Common myeloid progenitor, CD34-positive (primary cell): ENCODE data around the gene GNAI1.

Experiments used
- CTCF ChIA-PET: fragments of 350-600 bp; sonication (Branson Sonifier 250); formaldehyde crosslinking; loops from one replicate; lab custom pipeline; 2021; ENCODE audit warnings: antibody characterized with exemption; lab: Charles Lee
- POLR2A ChIA-PET: fragments of 350-600 bp; sonication (Branson Sonifier 250); formaldehyde crosslinking; loops from one replicate; lab custom pipeline; 2021; ENCODE audit warnings: antibody characterized with exemption; lab: Charles Lee
- DNase-seq, 3 donors: peaks; one replicate each; pipeline versions ENCODE4 v3.0.0 to v3.0.0-alpha.2; 2013
- H3K27ac ChIP-seq, 2 experiments: 1 replicate in 1 of 2; 2 replicates in 1 of 2; pipeline ENCODE4 v1.7.0; 2013; ENCODE audit warnings: inconsistent platforms in 2 of 2, low read length in 2 of 2, mild to moderate bottlenecking in 2 of 2, low read depth in 1 of 2, moderate library complexity in 1 of 2; ENCODE audit not compliant: severe bottlenecking in 2 of 2, insufficient read depth in 1 of 2, poor library complexity in 1 of 2
- H3K27me3 ChIP-seq, 5 experiments: replicated peaks in 2 of 5; 1 replicate in 3 of 5; 2 replicates in 2 of 5; pipeline versions ENCODE4 v1.6.1 to v1.7.0; 2013; ENCODE audit warnings: low read length in 4 of 5, mild to moderate bottlenecking in 2 of 5, moderate library complexity in 2 of 5, inconsistent platforms in 1 of 5; ENCODE audit not compliant: insufficient read depth in 5 of 5, control insufficient read depth in 4 of 5
- H3K36me3 ChIP-seq, 4 experiments: 1 replicate in 2 of 4; 2 replicates in 2 of 4; pipeline versions ENCODE4 v1.6.1 to v1.7.0; 2013; ENCODE audit warnings: low read length in 3 of 4, control low read depth in 1 of 4, mild to moderate bottlenecking in 1 of 4; ENCODE audit not compliant: control insufficient read depth in 4 of 4, insufficient read depth in 4 of 4
- H3K4me1 ChIP-seq, 4 experiments: 1 replicate in 3 of 4; 2 replicates in 1 of 4; pipeline versions ENCODE4 v1.6.1 to v1.7.1; 2013; ENCODE audit warnings: low read length in 3 of 4, mild to moderate bottlenecking in 3 of 4, control low read depth in 1 of 4, inconsistent platforms in 1 of 4, moderate library complexity in 1 of 4; ENCODE audit not compliant: control insufficient read depth in 4 of 4, insufficient read depth in 4 of 4; ENCODE audit errors: control extremely low read depth in 1 of 4
- H3K4me3 ChIP-seq, 7 experiments: 1 replicate in 4 of 7; 2 replicates in 3 of 7; pipeline versions ENCODE4 v1.5.1 to v1.7.0; 2013; ENCODE audit warnings: mild to moderate bottlenecking in 7 of 7, low read length in 6 of 7, moderate library complexity in 6 of 7, inconsistent platforms in 2 of 7, low read depth in 2 of 7, control low read depth in 1 of 7; ENCODE audit not compliant: insufficient read depth in 4 of 7, control insufficient read depth in 1 of 7; ENCODE audit errors: extremely low read depth in 1 of 7
- H3K9me3 ChIP-seq, 5 experiments: 1 replicate in 4 of 5; 2 replicates in 1 of 5; pipeline versions ENCODE4 v1.6.1 to v1.7.1; 2013; ENCODE audit warnings: low read length in 4 of 5, mild to moderate bottlenecking in 2 of 5, inconsistent platforms in 1 of 5, low read depth in 1 of 5, moderate library complexity in 1 of 5; ENCODE audit not compliant: control insufficient read depth in 4 of 5, insufficient read depth in 2 of 5; ENCODE audit errors: control extremely low read depth in 1 of 5
- WGBS: methylation state at CpG from one replicate; pipeline ENCODE4 v1.1.5; 2013; ENCODE audit not compliant: insufficient coverage; 5-methylcytosine and 5-hydroxymethylcytosine counted together

The GNAI1 gene

GRCh38 chr7:80249619-80250295 lies 115.1 kb downstream of the GNAI1 start:
- Histone ChIP-seq H3K4me3 (no peak overlapping the region), H3K27me3 (no peaks in the 10 kb centered on the region), H3K4me1 (peaks cover 11 to 21% (median 16%) of the 10 kb centered on the region in 4 experiments), H3K36me3 (no peaks in the 10 kb centered on the region), H3K9me3 (no peaks in the 10 kb centered on the region), H3K27ac (no peak overlapping the region)
- POLR2A ChIA-PET = no interaction called here
- DNase-seq = peak; percentile 15 to 88 (median 75)
- WGBS = 0% methylated on average over 2 of the region's 2 CpGs
- CTCF ChIA-PET = interaction anchor here (1.1 to 1.2 kb wide), 3 partner anchors 9 to 15 kb away, joined by 3 to 5 read pairs (median 3); no protein-coding TSS in a partner anchor

GRCh38 chr7:80253237-80253636 lies 118.6 kb downstream of the GNAI1 start:
- Histone ChIP-seq H3K27me3 (no peaks in the 10 kb centered on the region), H3K9me3 (no peaks in the 10 kb centered on the region), H3K4me1 (peaks cover 11 to 21% (median 14%) of the 10 kb centered on the region in 4 experiments), H3K36me3 (no peaks in the 10 kb centered on the region), H3K27ac (no peak overlapping the region), H3K4me3 (no peak overlapping the region)
- DNase-seq = no peak
- WGBS = 100% methylated on average over 3 of the region's 4 CpGs
- ChIA-PET CTCF (no interaction called here), POLR2A (no interaction called here)

GRCh38 chr7:80253653-80254052 lies 119.0 kb downstream of the GNAI1 start:
- CTCF ChIA-PET = no interaction called here
- Histone ChIP-seq H3K4me3 (no peak overlapping the region), H3K27ac (no peak overlapping the region)

GRCh38 chr7:80255656-80256055 lies 121.0 kb downstream of the GNAI1 start:
- Histone ChIP-seq H3K27ac (no peak overlapping the region), H3K9me3 (no peaks in the 10 kb centered on the region), H3K4me1 (peaks cover 0 to 3% (median 0%) of the 10 kb centered on the region in 4 experiments), H3K36me3 (no peaks in the 10 kb centered on the region), H3K4me3 (no peak overlapping the region), H3K27me3 (no peaks in the 10 kb centered on the region)
- DNase-seq = no peak
- ChIA-PET CTCF (interaction anchor here (1.2 kb wide), 2 partner anchors 12 to 186 kb away, joined by 3 read pairs; no protein-coding TSS in a partner anchor), POLR2A (no interaction called here)
- WGBS = no CpG with 5 or more reads among the region's 1 CpG

More at GRCh38 chr7:80253653-80254052, 119.0 kb downstream of the GNAI1 start:
- Histone ChIP-seq H3K36me3 (no peaks in the 10 kb centered on the region), H3K4me1 (peaks cover 11 to 21% (median 14%) of the 10 kb centered on the region in 4 experiments), H3K9me3 (no peaks in the 10 kb centered on the region), H3K27me3 (no peaks in the 10 kb centered on the region)
- POLR2A ChIA-PET = no interaction called here
- DNase-seq = no peak
- WGBS = 94% methylated on average over 2 of the region's 2 CpGs

GRCh38 chr7:80257756-80258155 lies 123.1 kb downstream of the GNAI1 start:
- CTCF ChIA-PET = interaction anchor here (1.3 kb wide), 2 partner anchors 8 to 99 kb away, joined by 3 read pairs; no protein-coding TSS in a partner anchor
- DNase-seq = no peak
- WGBS = no CpG with 5 or more reads among the region's 3 CpGs

GRCh38 chr7:80260606-80261005 lies 126.0 kb downstream of the GNAI1 start:
- DNase-seq = no peak
- ChIA-PET CTCF (interaction anchor here (1.2 kb wide), 1 partner anchor 10 kb away, joined by 3 read pairs; no protein-coding TSS in a partner anchor), POLR2A (no interaction called here)
- Histone ChIP-seq H3K4me1 (no peaks in the 10 kb centered on the region), H3K4me3 (no peak overlapping the region), H3K27me3 (no peaks in the 10 kb centered on the region), H3K27ac (no peak overlapping the region), H3K36me3 (no peaks in the 10 kb centered on the region), H3K9me3 (no peaks in the 10 kb centered on the region)

More at GRCh38 chr7:80257756-80258155, 123.1 kb downstream of the GNAI1 start:
- Histone ChIP-seq H3K4me3 (no peak overlapping the region), H3K36me3 (no peaks in the 10 kb centered on the region), H3K4me1 (no peaks in the 10 kb centered on the region), H3K27ac (no peak overlapping the region), H3K27me3 (no peaks in the 10 kb centered on the region), H3K9me3 (no peaks in the 10 kb centered on the region)
- POLR2A ChIA-PET = no interaction called here

GRCh38 chr7:80263333-80263732 lies 128.7 kb downstream of the GNAI1 start:
- Histone ChIP-seq H3K36me3 (no peaks in the 10 kb centered on the region), H3K27ac (no peak overlapping the region), H3K4me1 (no peaks in the 10 kb centered on the region), H3K4me3 (no peak overlapping the region), H3K27me3 (no peaks in the 10 kb centered on the region), H3K9me3 (peaks cover 0 to 1% (median 0%) of the 10 kb centered on the region in 5 experiments)
- CTCF ChIA-PET = no interaction called here
- no peak for DNase-seq
- 100% methylated on average over 2 of the region's 4 CpGs for WGBS
- POLR2A ChIA-PET = no interaction called here
